GM12878 (cell line): ENCODE results near the gene GYG2.

Source experiments
- POLR2A ChIP-seq: IDR thresholded peaks from 2 replicates; pipeline ENCODE4 v1.6.1; 2011; ENCODE audit warnings: low read depth, mild to moderate bottlenecking, low read length
- ZNF207 ChIP-seq: fragments of 450-650 bp; IDR thresholded peaks from 2 replicates; pipeline ENCODE4 v1.6.1; 2014; ENCODE audit warnings: antibody characterized with exemption, mild to moderate bottlenecking, borderline replicate concordance
- TF ChIP-seq, protein P1 (sequence below): IDR thresholded peaks from 2 replicates; pipeline ENCODE4 v1.6.1; 2012; ENCODE audit warnings: mild to moderate bottlenecking, low read depth, low read length
- TF ChIP-seq, protein P2 (sequence below), 3 experiments: IDR thresholded peaks in 2 of 3; conservative IDR thresholded peaks in 1 of 3; 2 replicates each; pipeline ENCODE4 v1.5.1; 2011; ENCODE audit warnings: low read depth in 3 of 3, low read length in 3 of 3, mild to moderate bottlenecking in 3 of 3, control low read depth in 2 of 3, moderate library complexity in 2 of 3, inconsistent platforms in 1 of 3, mixed read lengths in 1 of 3; ENCODE audit not compliant: control insufficient read depth in 2 of 3, insufficient read depth in 1 of 3; ENCODE audit errors: extremely low read depth in 1 of 3
- TF ChIP-seq, protein P3 (sequence below): IDR thresholded peaks from 2 replicates; pipeline ENCODE4 v1.6.1; 2011; ENCODE audit warnings: low read depth, mild to moderate bottlenecking, low read length, moderate library complexity, borderline replicate concordance; ENCODE audit errors: extremely low read depth
- TF ChIP-seq, protein P4 (sequence below): fragments of 450-650 bp; IDR thresholded peaks from 2 replicates; pipeline ENCODE4 v1.6.1; 2017; ENCODE audit warnings: mild to moderate bottlenecking

DNA sequence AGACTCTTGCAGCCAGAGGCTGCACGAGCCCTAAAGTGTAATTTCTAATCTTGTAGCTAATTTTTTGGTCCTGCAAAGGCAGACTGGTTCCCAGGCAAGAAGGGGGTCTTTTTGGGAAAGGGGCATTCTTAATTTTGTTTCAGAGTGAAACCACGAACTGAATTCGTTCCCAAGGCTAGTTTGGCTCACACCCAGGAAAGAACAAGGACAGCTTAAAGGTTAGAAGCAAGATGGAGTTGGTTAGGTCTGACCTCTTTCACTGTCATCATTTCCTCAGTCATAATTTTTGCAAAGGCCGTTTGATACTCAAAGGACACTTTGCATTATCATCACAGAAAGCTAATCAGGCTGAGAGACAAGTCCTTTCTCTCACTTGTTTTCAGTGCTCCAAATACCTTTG lies 46.0 kb upstream of the GYG2 start:
- TF ChIP-seq, protein P1, sequence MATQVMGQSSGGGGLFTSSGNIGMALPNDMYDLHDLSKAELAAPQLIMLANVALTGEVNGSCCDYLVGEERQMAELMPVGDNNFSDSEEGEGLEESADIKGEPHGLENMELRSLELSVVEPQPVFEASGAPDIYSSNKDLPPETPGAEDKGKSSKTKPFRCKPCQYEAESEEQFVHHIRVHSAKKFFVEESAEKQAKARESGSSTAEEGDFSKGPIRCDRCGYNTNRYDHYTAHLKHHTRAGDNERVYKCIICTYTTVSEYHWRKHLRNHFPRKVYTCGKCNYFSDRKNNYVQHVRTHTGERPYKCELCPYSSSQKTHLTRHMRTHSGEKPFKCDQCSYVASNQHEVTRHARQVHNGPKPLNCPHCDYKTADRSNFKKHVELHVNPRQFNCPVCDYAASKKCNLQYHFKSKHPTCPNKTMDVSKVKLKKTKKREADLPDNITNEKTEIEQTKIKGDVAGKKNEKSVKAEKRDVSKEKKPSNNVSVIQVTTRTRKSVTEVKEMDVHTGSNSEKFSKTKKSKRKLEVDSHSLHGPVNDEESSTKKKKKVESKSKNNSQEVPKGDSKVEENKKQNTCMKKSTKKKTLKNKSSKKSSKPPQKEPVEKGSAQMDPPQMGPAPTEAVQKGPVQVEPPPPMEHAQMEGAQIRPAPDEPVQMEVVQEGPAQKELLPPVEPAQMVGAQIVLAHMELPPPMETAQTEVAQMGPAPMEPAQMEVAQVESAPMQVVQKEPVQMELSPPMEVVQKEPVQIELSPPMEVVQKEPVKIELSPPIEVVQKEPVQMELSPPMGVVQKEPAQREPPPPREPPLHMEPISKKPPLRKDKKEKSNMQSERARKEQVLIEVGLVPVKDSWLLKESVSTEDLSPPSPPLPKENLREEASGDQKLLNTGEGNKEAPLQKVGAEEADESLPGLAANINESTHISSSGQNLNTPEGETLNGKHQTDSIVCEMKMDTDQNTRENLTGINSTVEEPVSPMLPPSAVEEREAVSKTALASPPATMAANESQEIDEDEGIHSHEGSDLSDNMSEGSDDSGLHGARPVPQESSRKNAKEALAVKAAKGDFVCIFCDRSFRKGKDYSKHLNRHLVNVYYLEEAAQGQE, result no peak
- TF ChIP-seq POLR2A (no peak), ZNF207 (no peak)
- TF ChIP-seq, protein P2, sequence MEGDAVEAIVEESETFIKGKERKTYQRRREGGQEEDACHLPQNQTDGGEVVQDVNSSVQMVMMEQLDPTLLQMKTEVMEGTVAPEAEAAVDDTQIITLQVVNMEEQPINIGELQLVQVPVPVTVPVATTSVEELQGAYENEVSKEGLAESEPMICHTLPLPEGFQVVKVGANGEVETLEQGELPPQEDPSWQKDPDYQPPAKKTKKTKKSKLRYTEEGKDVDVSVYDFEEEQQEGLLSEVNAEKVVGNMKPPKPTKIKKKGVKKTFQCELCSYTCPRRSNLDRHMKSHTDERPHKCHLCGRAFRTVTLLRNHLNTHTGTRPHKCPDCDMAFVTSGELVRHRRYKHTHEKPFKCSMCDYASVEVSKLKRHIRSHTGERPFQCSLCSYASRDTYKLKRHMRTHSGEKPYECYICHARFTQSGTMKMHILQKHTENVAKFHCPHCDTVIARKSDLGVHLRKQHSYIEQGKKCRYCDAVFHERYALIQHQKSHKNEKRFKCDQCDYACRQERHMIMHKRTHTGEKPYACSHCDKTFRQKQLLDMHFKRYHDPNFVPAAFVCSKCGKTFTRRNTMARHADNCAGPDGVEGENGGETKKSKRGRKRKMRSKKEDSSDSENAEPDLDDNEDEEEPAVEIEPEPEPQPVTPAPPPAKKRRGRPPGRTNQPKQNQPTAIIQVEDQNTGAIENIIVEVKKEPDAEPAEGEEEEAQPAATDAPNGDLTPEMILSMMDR (IDR thresholded peaks at IDR 0.05 in 2 of 3, conservative IDR thresholded peaks at IDR 0.05 in 1 of 3; ENCODE audit: control insufficient read depth in 2 of 3, extremely low read depth in 1 of 3, insufficient read depth in 1 of 3, low read depth in 3 of 3, low read length in 3 of 3), result no peak
- TF ChIP-seq, protein P3, sequence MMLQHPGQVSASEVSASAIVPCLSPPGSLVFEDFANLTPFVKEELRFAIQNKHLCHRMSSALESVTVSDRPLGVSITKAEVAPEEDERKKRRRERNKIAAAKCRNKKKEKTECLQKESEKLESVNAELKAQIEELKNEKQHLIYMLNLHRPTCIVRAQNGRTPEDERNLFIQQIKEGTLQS, result no peak
- TF ChIP-seq, protein P4, sequence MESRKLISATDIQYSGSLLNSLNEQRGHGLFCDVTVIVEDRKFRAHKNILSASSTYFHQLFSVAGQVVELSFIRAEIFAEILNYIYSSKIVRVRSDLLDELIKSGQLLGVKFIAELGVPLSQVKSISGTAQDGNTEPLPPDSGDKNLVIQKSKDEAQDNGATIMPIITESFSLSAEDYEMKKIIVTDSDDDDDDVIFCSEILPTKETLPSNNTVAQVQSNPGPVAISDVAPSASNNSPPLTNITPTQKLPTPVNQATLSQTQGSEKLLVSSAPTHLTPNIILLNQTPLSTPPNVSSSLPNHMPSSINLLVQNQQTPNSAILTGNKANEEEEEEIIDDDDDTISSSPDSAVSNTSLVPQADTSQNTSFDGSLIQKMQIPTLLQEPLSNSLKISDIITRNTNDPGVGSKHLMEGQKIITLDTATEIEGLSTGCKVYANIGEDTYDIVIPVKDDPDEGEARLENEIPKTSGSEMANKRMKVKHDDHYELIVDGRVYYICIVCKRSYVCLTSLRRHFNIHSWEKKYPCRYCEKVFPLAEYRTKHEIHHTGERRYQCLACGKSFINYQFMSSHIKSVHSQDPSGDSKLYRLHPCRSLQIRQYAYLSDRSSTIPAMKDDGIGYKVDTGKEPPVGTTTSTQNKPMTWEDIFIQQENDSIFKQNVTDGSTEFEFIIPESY, result no peak
